HG03354 (cell line): ENCODE data around the gene KRT84.

Source experiments
- ATAC-seq: cut with Tn5 transposase; IDR thresholded peaks from one replicate; pipeline ENCODE4 v1.9.1; 2021; ENCODE audit warnings: mild to moderate bottlenecking; ENCODE audit not compliant: unreplicated experiment, poor library complexity, severe bottlenecking

The KRT84 gene

GRCh38 chr12:52389313-52390207 is 4.1 kb upstream of the KRT84 start:
- ATAC-seq: no peak

- ATAC-seq: no peak
Measured at GRCh38 chr12:52387859-52388258, 2.4 kb upstream of the KRT84 start.

GRCh38 chr12:52383331-52383730 is 2.1 kb downstream of the KRT84 start:
- no peak for ATAC-seq

- no peak for ATAC-seq
Measured at GRCh38 chr12:52382854-52383253, 2.6 kb downstream of the KRT84 start.

- no peak for ATAC-seq
Measured at GRCh38 chr12:52381206-52381605, 4.2 kb downstream of the KRT84 start.

GRCh38 chr12:52380271-52380694 is 5.2 kb downstream of the KRT84 start:
- no peak for ATAC-seq

- no peak for ATAC-seq
Measured at GRCh38 chr12:52379536-52379935, 5.9 kb downstream of the KRT84 start.

- no peak for ATAC-seq
Measured at GRCh38 chr12:52378091-52378490, 7.4 kb downstream of the KRT84 start.

GRCh38 chr12:52377266-52377665 is 8.2 kb downstream of the KRT84 start:
- ATAC-seq: no peak

- ATAC-seq: no peak
Measured at GRCh38 chr12:52372216-52373154, 13.0 kb downstream of the KRT84 start.

- no peak for ATAC-seq
Measured at GRCh38 chr12:52371716-52372115, 13.7 kb downstream of the KRT84 start.

- no peak for ATAC-seq
Measured at GRCh38 chr12:52370926-52371608, 14.4 kb downstream of the KRT84 start.

GRCh38 chr12:52369809-52370208 is 15.6 kb downstream of the KRT84 start:
- no peak for ATAC-seq

- no peak for ATAC-seq
Measured at GRCh38 chr12:52369211-52369610, 16.2 kb downstream of the KRT84 start.

GRCh38 chr12:52368508-52368907 is 16.9 kb downstream of the KRT84 start:
- ATAC-seq: no peak

GRCh38 chr12:52367876-52368275 is 17.6 kb downstream of the KRT84 start:
- ATAC-seq: no peak

GRCh38 chr12:52366738-52367485 is 18.5 kb downstream of the KRT84 start, which contains the start of gene KRT85:
TSS of gene KRT85 (minus strand) at chr12:52367481. CDS start at chr12:52367405, 76 bp downstream.
- ATAC-seq: no peak

GRCh38 chr12:52364901-52365489 is 20.5 kb downstream of the KRT84 start:
- no peak for ATAC-seq

- ATAC-seq: no peak
Measured at GRCh38 chr12:52364061-52364460, 21.4 kb downstream of the KRT84 start.
